Endothelial cell of umbilical vein (primary cell): ENCODE data around the gene RBM28. TPM values are rescaled to one million over a fixed set of nuclear protein-coding genes. Genes with fewer than 3 reads are reported as not detected.

ENCODE experiments used
- BruUV-seq: library from RNA; stranded (reverse); fragments of 400-500 nt; replicated peaks from 2 replicates; lab custom pipeline; 2021; lab: Mats Ljungman, UMichigan
- CTCF ChIA-PET: fragments of 300-600, 350-600 bp; sonication (Branson Sonifier 250); formaldehyde crosslinking; loops from one replicate; lab custom pipeline; 2021; ENCODE audit warnings: antibody characterized with exemption, inconsistent platforms; lab: Charles Lee
- POLR2A ChIA-PET: fragments of 300-600, 350-600 bp; sonication (Branson Sonifier 250); formaldehyde crosslinking; loops from one replicate; lab custom pipeline; 2021; ENCODE audit warnings: antibody characterized with exemption, inconsistent platforms; lab: Charles Lee
- DNase-seq: peaks from one replicate; pipeline ENCODE4 v3.0.0-alpha.2; 2011; ENCODE audit warnings: low read depth, low spot score
- FAIRE-seq: peaks from 2 replicates; lab custom pipeline; 2011; peaks lifted over from hg19 to GRCh38; lab: Jason Lieb, UNC
- H2AFZ ChIP-seq: 2 replicates; pipeline ENCODE4 v1.6.0; 2012; ENCODE audit warnings: low read depth, low read length, control low read depth, inconsistent platforms
- H3K27ac ChIP-seq: 2 replicates; pipeline ENCODE4 v1.5.1; 2011; ENCODE audit warnings: low read depth, mild to moderate bottlenecking, control low read depth, low read length, moderate library complexity; ENCODE audit not compliant: insufficient read depth
- H3K27me3 ChIP-seq, 2 experiments: 2 replicates each; pipeline versions ENCODE4 v1.6.0 to v1.6.1; 2011; ENCODE audit warnings: low read length in 2 of 2, mixed read lengths in 1 of 2; ENCODE audit not compliant: control insufficient read depth in 2 of 2, insufficient read depth in 2 of 2
- H3K36me3 ChIP-seq, 2 experiments: 2 replicates in 1 of 2; 3 replicates in 1 of 2; pipeline ENCODE4 v1.5.1; 2011; ENCODE audit warnings: low read length in 2 of 2, mild to moderate bottlenecking in 1 of 2, moderate library complexity in 1 of 2; ENCODE audit not compliant: control insufficient read depth in 2 of 2, insufficient read depth in 2 of 2; ENCODE audit errors: extremely low read depth in 1 of 2
- H3K4me1 ChIP-seq: 3 replicates; pipeline ENCODE4 v1.5.1; 2011; ENCODE audit warnings: mild to moderate bottlenecking, low read length; ENCODE audit not compliant: control insufficient read depth, insufficient read depth; ENCODE audit errors: extremely low read depth
- H3K4me2 ChIP-seq: 2 replicates; pipeline ENCODE4 v1.6.1; 2011; ENCODE audit warnings: low read length, control low read depth, mixed read lengths; ENCODE audit not compliant: insufficient read depth
- H3K4me3 ChIP-seq, 3 experiments: fragments of 200-600 bp in 1 of 3; sonication (generic), shearing (Covaris generic) in 1 of 3; replicated peaks in 1 of 3; 2 replicates each; pipeline ENCODE4 v1.5.1; 2011 to 2016; ENCODE audit warnings: control low read depth in 3 of 3, low read length in 3 of 3, mild to moderate bottlenecking in 2 of 3, inconsistent platforms in 1 of 3, low read depth in 1 of 3, moderate library complexity in 1 of 3; ENCODE audit not compliant: insufficient read depth in 1 of 3
- H3K79me2 ChIP-seq: 2 replicates; pipeline ENCODE4 v1.6.0; 2012; ENCODE audit warnings: low read length, inconsistent platforms; ENCODE audit not compliant: control insufficient read depth, insufficient read depth
- H3K9ac ChIP-seq: replicated peaks from 2 replicates; pipeline ENCODE3; 2011; ENCODE audit warnings: low read length, control low read depth; ENCODE audit not compliant: insufficient read depth; ENCODE audit errors: extremely low read depth
- H3K9me1 ChIP-seq: replicated peaks from 3 replicates; pipeline ENCODE4 v1.6.0; 2011; ENCODE audit warnings: mild to moderate bottlenecking, low read length; ENCODE audit not compliant: control insufficient read depth, insufficient read depth; ENCODE audit errors: extremely low read depth
- H3K9me3 ChIP-seq: replicated peaks from 2 replicates; pipeline ENCODE4 v1.5.1; 2012; ENCODE audit warnings: low read length, inconsistent platforms; ENCODE audit not compliant: control insufficient read depth, insufficient read depth
- H4K20me1 ChIP-seq: replicated peaks from 2 replicates; pipeline ENCODE3; 2011; ENCODE audit warnings: mild to moderate bottlenecking, low read length; ENCODE audit not compliant: control insufficient read depth, insufficient read depth; ENCODE audit errors: extremely low read depth
- EZH2 ChIP-seq: IDR thresholded peaks from 2 replicates; pipeline ENCODE4 v1.6.1; 2012; ENCODE audit warnings: borderline replicate concordance, low read depth, mild to moderate bottlenecking, moderate library complexity, low read length, inconsistent platforms; ENCODE audit not compliant: severe bottlenecking
- FOS ChIP-seq: IDR thresholded peaks from 2 replicates; pipeline ENCODE4 v1.6.1; 2011; ENCODE audit warnings: mild to moderate bottlenecking, low read length, moderate library complexity, borderline replicate concordance; ENCODE audit not compliant: insufficient read depth
- JUN ChIP-seq: IDR thresholded peaks from 2 replicates; pipeline ENCODE4 v1.6.1; 2011; ENCODE audit warnings: borderline replicate concordance, low read depth; ENCODE audit not compliant: insufficient read length, insufficient read depth
- MYC ChIP-seq: IDR thresholded peaks from one replicate; pipeline ENCODE4 v1.6.1; 2011; ENCODE audit warnings: mild to moderate bottlenecking, low read depth, low read length
- POLR2A ChIP-seq: IDR thresholded peaks from 2 replicates; pipeline ENCODE4 v1.6.1; 2012; ENCODE audit warnings: low read depth, mild to moderate bottlenecking, control low read depth, low read length
- POLR2AphosphoS5 ChIP-seq: IDR thresholded peaks from 2 replicates; pipeline ENCODE4 v1.6.1; 2012; ENCODE audit warnings: low read depth, mild to moderate bottlenecking, control low read depth, low read length, moderate library complexity; ENCODE audit not compliant: insufficient read depth
- dilution Hi-C: fragments of 300-500 bp; cut with MboI; formaldehyde crosslinking; loops from one replicate; pipeline ENCODE4 v1.15.0; 2019; ENCODE audit warnings: low sequenced_read_pairs; ENCODE audit not compliant: extremely low pct_ligation_motif_present
- intact Hi-C: fragments of 100-400 bp; cut with micrococcal nuclease; formaldehyde crosslinking; loops from one replicate; pipeline ENCODE4 v1.10.0; 2022
- polyA plus RNA-seq, 4 experiments: library from polyadenylated mRNA; depleted of rRNA in 3 of 4; stranded (reverse) in 3 of 4; unstranded in 1 of 4; fragments of >200 nt; gene quantifications; 2 replicates each; pipeline versions ENCODE4 v1.2.1 to v1.2.3, GENCODE V29; 2011 to 2012; ENCODE audit warnings: missing spikeins in 1 of 4
- total RNA-seq: library from RNA; stranded (reverse); gene quantifications from 2 replicates; pipeline ENCODE4 v1.2.3, GENCODE V29; 2021
- TF ChIP-seq, protein P1 (sequence below), 2 donors: IDR thresholded peaks; 1 replicate in 1 of 2; 2 replicates in 1 of 2; pipeline ENCODE4 v1.5.1; 2011; ENCODE audit warnings: low read length in 2 of 2, mild to moderate bottlenecking in 2 of 2, moderate library complexity in 2 of 2, control low read depth in 1 of 2, inconsistent platforms in 1 of 2, low read depth in 1 of 2; ENCODE audit not compliant: insufficient read depth in 1 of 2; ENCODE audit errors: extremely low read depth in 1 of 2
- TF ChIP-seq, protein P2 (sequence below): IDR thresholded peaks from 2 replicates; pipeline ENCODE4 v1.6.1; 2011; ENCODE audit not compliant: insufficient read depth, insufficient read length

Gene RBM28
- total and polyA plus RNA-seq, 2 donors (not counting 3 experiments of a cell fraction or from before 2014, with no cell fraction given) = 11.6 to 58.7 TPM

DNA sequence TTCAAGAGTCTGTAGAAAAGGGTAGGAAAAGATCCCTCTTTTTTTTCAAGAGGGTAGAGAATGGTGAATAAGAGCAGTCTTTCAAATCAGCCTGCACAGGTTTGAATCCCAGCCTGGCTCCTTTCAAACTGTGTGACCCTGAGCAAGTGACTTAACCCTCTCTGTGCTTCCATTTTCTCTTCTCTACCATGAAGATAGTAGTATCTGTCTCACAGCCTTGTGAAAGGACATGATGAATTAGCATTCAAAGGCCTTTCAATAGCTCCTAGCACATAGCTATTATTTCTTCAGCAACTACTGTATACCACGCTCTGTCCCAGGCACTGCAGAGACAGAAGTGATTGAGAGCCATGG, 77.2 kb downstream of the RBM28 start:
- peaks cover 37 to 55% of the 10 kb centered on the region in 2 experiments for H3K27me3 ChIP-seq
- no peaks in the 10 kb centered on the region for H3K79me2 ChIP-seq
- no peak overlapping the region for H3K4me2 ChIP-seq
- intact Hi-C loops (no loop called here), dilution Hi-C loops (no loop called here)
- H2AFZ ChIP-seq = no peak overlapping the region
- H3K4me1 ChIP-seq = peaks cover 3% of the 10 kb centered on the region
- no peaks in the 10 kb centered on the region for H4K20me1 ChIP-seq
- ChIA-PET POLR2A (no interaction called here), CTCF (interaction anchor here (0.7 kb wide), 1 partner anchor 10 kb away, joined by 3 read pairs; no protein-coding TSS in a partner anchor)
- H3K9me1 ChIP-seq = no peaks in the 10 kb centered on the region
- DNase-seq = no peak
- no peak overlapping the region for H3K4me3 ChIP-seq
- TF ChIP-seq POLR2AphosphoS5 = no peak
- TF ChIP-seq, protein P1, sequence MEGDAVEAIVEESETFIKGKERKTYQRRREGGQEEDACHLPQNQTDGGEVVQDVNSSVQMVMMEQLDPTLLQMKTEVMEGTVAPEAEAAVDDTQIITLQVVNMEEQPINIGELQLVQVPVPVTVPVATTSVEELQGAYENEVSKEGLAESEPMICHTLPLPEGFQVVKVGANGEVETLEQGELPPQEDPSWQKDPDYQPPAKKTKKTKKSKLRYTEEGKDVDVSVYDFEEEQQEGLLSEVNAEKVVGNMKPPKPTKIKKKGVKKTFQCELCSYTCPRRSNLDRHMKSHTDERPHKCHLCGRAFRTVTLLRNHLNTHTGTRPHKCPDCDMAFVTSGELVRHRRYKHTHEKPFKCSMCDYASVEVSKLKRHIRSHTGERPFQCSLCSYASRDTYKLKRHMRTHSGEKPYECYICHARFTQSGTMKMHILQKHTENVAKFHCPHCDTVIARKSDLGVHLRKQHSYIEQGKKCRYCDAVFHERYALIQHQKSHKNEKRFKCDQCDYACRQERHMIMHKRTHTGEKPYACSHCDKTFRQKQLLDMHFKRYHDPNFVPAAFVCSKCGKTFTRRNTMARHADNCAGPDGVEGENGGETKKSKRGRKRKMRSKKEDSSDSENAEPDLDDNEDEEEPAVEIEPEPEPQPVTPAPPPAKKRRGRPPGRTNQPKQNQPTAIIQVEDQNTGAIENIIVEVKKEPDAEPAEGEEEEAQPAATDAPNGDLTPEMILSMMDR (IDR thresholded peaks at IDR 0.05; ENCODE audit: extremely low read depth in 1 of 2, insufficient read depth in 1 of 2, low read depth in 1 of 2, low read length in 2 of 2) = no peak
- TF ChIP-seq FOS = no peak
- no peak for TF ChIP-seq JUN
- TF ChIP-seq MYC = no peak
- TF ChIP-seq, protein P2, sequence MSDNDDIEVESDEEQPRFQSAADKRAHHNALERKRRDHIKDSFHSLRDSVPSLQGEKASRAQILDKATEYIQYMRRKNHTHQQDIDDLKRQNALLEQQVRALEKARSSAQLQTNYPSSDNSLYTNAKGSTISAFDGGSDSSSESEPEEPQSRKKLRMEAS = no peak
- TF ChIP-seq EZH2 = no peak
- TF ChIP-seq POLR2A = no peak
- FAIRE-seq = no peak
- H3K36me3 ChIP-seq = no peaks in the 10 kb centered on the region
- H3K9me3 ChIP-seq = no peaks in the 10 kb centered on the region
- H3K9ac ChIP-seq = no peak overlapping the region
- H3K27ac ChIP-seq = no peak overlapping the region
- BruUV-seq = no TSS peak
